ENCODE measurements around the gene TNFRSF11A.
A peak's percentile ranks its signal among the peaks of the same experiment; 100 is the strongest.

TNFRSF11A gene

GRCh38 chr18:62418258-62418657 lies 93.1 kb downstream of the TNFRSF11A start:
- no peak for DNase-seq (ENCODE audit: low read depth in 2 of 2)

GRCh38 chr18:62420151-62420512 lies 95.0 kb downstream of the TNFRSF11A start:
- DNase-seq (ENCODE audit: low read depth in 2 of 2): no peak

- DNase-seq (ENCODE audit: low read depth in 2 of 2): peak; percentile 11 to 47
Measured at GRCh38 chr18:62420513-62421209, 95.6 kb downstream of the TNFRSF11A start.

GRCh38 chr18:62425465-62426190 lies 100.5 kb downstream of the TNFRSF11A start:
- peak in 1 of 2 donors; percentile 19 for DNase-seq (ENCODE audit: low read depth in 2 of 2)

- DNase-seq (ENCODE audit: low read depth in 2 of 2): no peak
Measured at GRCh38 chr18:62426191-62426488, 101.0 kb downstream of the TNFRSF11A start.

GRCh38 chr18:62432176-62432575 lies 107.1 kb downstream of the TNFRSF11A start:
- no peak for DNase-seq (ENCODE audit: low read depth in 2 of 2)

GRCh38 chr18:62434798-62435197 lies 109.7 kb downstream of the TNFRSF11A start:
- no peak for DNase-seq (ENCODE audit: low read depth in 2 of 2)

GRCh38 chr18:62435435-62436031 lies 110.4 kb downstream of the TNFRSF11A start:
- no peak for DNase-seq (ENCODE audit: low read depth in 2 of 2)

- no peak for DNase-seq (ENCODE audit: low read depth in 2 of 2)
Measured at GRCh38 chr18:62436636-62437234, 111.6 kb downstream of the TNFRSF11A start.

- DNase-seq (ENCODE audit: low read depth in 2 of 2): no peak
Measured at GRCh38 chr18:62437235-62438017, 112.3 kb downstream of the TNFRSF11A start.

GRCh38 chr18:62438018-62438329 lies 112.9 kb downstream of the TNFRSF11A start:
- DNase-seq (ENCODE audit: low read depth in 2 of 2): no peak

- DNase-seq (ENCODE audit: low read depth in 2 of 2): no peak
Measured at GRCh38 chr18:62438402-62438801, 113.3 kb downstream of the TNFRSF11A start.

- no peak for DNase-seq (ENCODE audit: low read depth in 2 of 2)
Measured at GRCh38 chr18:62438866-62439265, 113.8 kb downstream of the TNFRSF11A start.

Data from stimulated activated CD8-positive, alpha-beta memory T cell treated with anti-CD3 and anti-CD28 coated beads, Interleukin-2, amount 100 ng/mL, for 1 hour (primary cell).